ENCODE measurements around the gene FANCC.
"Not testable (repeated sequence)": the region's sequence is repeated elsewhere in the genome, so short reads cannot be mapped to it uniquely, and the experiment has no call there.

DNA sequence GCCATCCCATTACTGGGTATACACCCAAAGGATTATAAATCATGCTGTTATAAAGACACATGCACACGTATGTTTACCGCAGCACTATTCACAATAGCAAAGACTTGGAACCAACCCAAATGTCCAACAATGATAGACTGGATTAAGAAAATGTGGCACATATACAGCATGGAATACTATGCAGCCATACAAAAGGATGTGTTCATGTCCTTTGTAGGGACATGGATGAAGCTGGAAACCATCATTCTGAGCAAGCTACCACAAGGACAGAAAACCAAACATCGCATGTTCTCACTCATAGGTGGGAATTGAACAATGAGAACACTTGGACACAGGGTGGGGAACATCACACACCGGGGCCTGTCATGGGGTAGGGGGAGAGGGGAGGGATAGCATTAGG lies 97.2 kb downstream of the FANCC start:
- TF ChIP-seq, protein P1, sequence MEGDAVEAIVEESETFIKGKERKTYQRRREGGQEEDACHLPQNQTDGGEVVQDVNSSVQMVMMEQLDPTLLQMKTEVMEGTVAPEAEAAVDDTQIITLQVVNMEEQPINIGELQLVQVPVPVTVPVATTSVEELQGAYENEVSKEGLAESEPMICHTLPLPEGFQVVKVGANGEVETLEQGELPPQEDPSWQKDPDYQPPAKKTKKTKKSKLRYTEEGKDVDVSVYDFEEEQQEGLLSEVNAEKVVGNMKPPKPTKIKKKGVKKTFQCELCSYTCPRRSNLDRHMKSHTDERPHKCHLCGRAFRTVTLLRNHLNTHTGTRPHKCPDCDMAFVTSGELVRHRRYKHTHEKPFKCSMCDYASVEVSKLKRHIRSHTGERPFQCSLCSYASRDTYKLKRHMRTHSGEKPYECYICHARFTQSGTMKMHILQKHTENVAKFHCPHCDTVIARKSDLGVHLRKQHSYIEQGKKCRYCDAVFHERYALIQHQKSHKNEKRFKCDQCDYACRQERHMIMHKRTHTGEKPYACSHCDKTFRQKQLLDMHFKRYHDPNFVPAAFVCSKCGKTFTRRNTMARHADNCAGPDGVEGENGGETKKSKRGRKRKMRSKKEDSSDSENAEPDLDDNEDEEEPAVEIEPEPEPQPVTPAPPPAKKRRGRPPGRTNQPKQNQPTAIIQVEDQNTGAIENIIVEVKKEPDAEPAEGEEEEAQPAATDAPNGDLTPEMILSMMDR (IDR thresholded peaks at IDR 0.05): not testable (repeated sequence)
- not testable (repeated sequence) for TF ChIP-seq POLR2A (IDR thresholded peaks at IDR 0.05)
